Measurements from ENCODE around the gene ERICH6B.

The ERICH6B gene

DNA sequence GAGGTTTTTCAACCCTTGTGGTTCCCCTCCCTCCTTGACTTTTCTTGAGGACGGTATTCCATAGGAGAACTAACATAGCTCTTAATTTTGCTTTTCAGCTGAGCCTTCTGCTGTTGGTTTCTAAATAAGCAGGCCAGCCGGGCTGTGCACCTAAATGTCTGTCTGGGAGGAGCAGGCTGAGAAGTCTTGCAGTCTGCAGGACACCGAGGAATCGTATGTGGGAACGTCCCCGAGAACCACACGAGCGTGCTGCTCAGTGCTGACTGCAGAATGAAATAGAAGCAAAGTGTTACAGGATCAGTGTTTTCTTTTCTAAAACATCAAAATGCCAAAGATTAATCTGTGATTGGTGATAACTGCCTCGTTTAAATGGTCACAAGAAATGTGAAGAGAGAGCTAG is 80.9 kb downstream of the ERICH6B start:
- H3K4me3 ChIP-seq (ENCODE audit: low read depth in 1 of 2, low read length in 2 of 2) = no peak overlapping the region
- no peaks in the 10 kb centered on the region for H3K9me3 ChIP-seq (ENCODE audit: control insufficient read depth in 1 of 2, low read length in 2 of 2)
- peaks cover 36 to 59% of the 10 kb centered on the region in 2 donors for H3K36me3 ChIP-seq (ENCODE audit: control insufficient read depth in 1 of 2, insufficient read depth in 2 of 2, low read length in 2 of 2)
- H3K27ac ChIP-seq (ENCODE audit: low read depth, low read length) = no peak overlapping the region
- no peak overlapping the region for H3K9ac ChIP-seq (ENCODE audit: low read depth in 1 of 2, low read length in 2 of 2)
- no peaks in the 10 kb centered on the region for H3K4me1 ChIP-seq (ENCODE audit: control insufficient read depth in 1 of 2, insufficient read depth in 2 of 2, low read length in 2 of 2)
- H3K27me3 ChIP-seq (ENCODE audit: control insufficient read depth in 1 of 2, insufficient read depth in 2 of 2, low read length in 2 of 2) = no peaks in the 10 kb centered on the region

DNA sequence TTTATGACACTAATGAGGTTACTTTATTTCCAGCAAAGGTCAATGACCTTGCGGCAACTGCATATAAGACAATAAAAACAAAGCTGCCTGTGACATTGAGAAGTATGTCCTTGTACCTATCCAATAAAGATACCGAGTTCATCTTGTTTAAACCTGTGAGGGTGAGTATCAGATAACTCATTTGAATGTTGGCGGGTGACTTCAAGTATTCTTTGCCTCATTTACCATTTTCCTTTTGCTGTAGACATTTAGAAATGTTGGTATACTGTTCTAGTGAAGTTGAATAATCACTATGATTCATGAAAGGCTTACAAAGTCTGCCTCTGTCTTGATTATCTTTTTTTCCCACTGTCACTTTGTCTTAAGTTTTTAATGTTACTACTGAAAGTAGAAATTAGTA is 85.8 kb downstream of the ERICH6B start:
- H3K9me3 ChIP-seq (ENCODE audit: control insufficient read depth in 1 of 2, low read length in 2 of 2) = no peaks in the 10 kb centered on the region
- H3K27ac ChIP-seq (ENCODE audit: low read depth, low read length) = no peak overlapping the region
- H3K9ac ChIP-seq (ENCODE audit: low read depth in 1 of 2, low read length in 2 of 2) = no peak overlapping the region
- H3K27me3 ChIP-seq (ENCODE audit: control insufficient read depth in 1 of 2, insufficient read depth in 2 of 2, low read length in 2 of 2) = no peaks in the 10 kb centered on the region
- peaks cover 0 to 4% of the 10 kb centered on the region in 2 donors for H3K4me1 ChIP-seq (ENCODE audit: control insufficient read depth in 1 of 2, insufficient read depth in 2 of 2, low read length in 2 of 2)
- no peak overlapping the region for H3K4me3 ChIP-seq (ENCODE audit: low read depth in 1 of 2, low read length in 2 of 2)
- peaks cover 41 to 57% of the 10 kb centered on the region in 2 donors for H3K36me3 ChIP-seq (ENCODE audit: control insufficient read depth in 1 of 2, insufficient read depth in 2 of 2, low read length in 2 of 2)

GRCh38 chr13:45527699-45528462 is 87.7 kb downstream of the ERICH6B start:
- peaks cover 0 to 4% of the 10 kb centered on the region in 2 donors for H3K4me1 ChIP-seq (ENCODE audit: control insufficient read depth in 1 of 2, insufficient read depth in 2 of 2, low read length in 2 of 2)
- H3K27me3 ChIP-seq (ENCODE audit: control insufficient read depth in 1 of 2, insufficient read depth in 2 of 2, low read length in 2 of 2) = no peaks in the 10 kb centered on the region
- no peaks in the 10 kb centered on the region for H3K9me3 ChIP-seq (ENCODE audit: control insufficient read depth in 1 of 2, low read length in 2 of 2)
- H3K36me3 ChIP-seq (ENCODE audit: control insufficient read depth in 1 of 2, insufficient read depth in 2 of 2, low read length in 2 of 2) = peaks cover 30 to 54% of the 10 kb centered on the region in 2 donors
- H3K4me3 ChIP-seq (ENCODE audit: low read depth in 1 of 2, low read length in 2 of 2) = no peak overlapping the region
- no peak overlapping the region for H3K9ac ChIP-seq (ENCODE audit: low read depth in 1 of 2, low read length in 2 of 2)
- H3K27ac ChIP-seq (ENCODE audit: low read depth, low read length) = no peak overlapping the region

- H3K9me3 ChIP-seq (ENCODE audit: control insufficient read depth in 1 of 2, low read length in 2 of 2) = no peaks in the 10 kb centered on the region
Measured at GRCh38 chr13:45522571-45522970, 93.0 kb downstream of the ERICH6B start.

DNA sequence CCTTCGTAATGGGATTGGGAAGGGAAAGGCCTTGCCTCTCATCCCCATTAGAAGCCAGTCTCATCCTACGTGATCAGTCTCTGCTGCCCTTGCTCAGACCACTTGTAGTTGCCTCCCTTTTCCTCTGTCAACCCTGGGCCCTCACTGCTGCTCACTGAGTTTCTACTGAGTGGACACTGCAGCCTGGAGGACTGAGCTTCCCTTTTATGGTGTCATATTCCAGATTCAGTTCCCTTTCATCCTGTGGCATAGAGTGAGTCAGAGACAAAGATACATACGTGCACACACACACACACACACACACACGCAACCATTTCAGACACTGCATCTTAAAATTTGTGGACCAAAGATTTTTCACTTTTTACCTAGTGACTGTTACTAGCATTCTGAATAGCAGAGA is 94.2 kb downstream of the ERICH6B start:
- Histone ChIP-seq H3K27ac (ENCODE audit: low read depth, low read length) (no peak overlapping the region), H3K36me3 (ENCODE audit: control insufficient read depth in 1 of 2, insufficient read depth in 2 of 2, low read length in 2 of 2) (peaks cover 49 to 77% of the 10 kb centered on the region in 2 donors), H3K9ac (ENCODE audit: low read depth in 1 of 2, low read length in 2 of 2) (no peak overlapping the region), H3K27me3 (ENCODE audit: control insufficient read depth in 1 of 2, insufficient read depth in 2 of 2, low read length in 2 of 2) (no peaks in the 10 kb centered on the region), H3K9me3 (ENCODE audit: control insufficient read depth in 1 of 2, low read length in 2 of 2) (no peaks in the 10 kb centered on the region), H3K4me3 (ENCODE audit: low read depth in 1 of 2, low read length in 2 of 2) (no peak overlapping the region), H3K4me1 (ENCODE audit: control insufficient read depth in 1 of 2, insufficient read depth in 2 of 2, low read length in 2 of 2) (no peaks in the 10 kb centered on the region)

More at GRCh38 chr13:45522571-45522970, 93.0 kb downstream of the ERICH6B start:
- no peak overlapping the region for H3K9ac ChIP-seq (ENCODE audit: low read depth in 1 of 2, low read length in 2 of 2)
- H3K36me3 ChIP-seq (ENCODE audit: control insufficient read depth in 1 of 2, insufficient read depth in 2 of 2, low read length in 2 of 2) = peaks cover 52 to 71% of the 10 kb centered on the region in 2 donors
- H3K4me3 ChIP-seq (ENCODE audit: low read depth in 1 of 2, low read length in 2 of 2) = no peak overlapping the region
- H3K27me3 ChIP-seq (ENCODE audit: control insufficient read depth in 1 of 2, insufficient read depth in 2 of 2, low read length in 2 of 2) = no peaks in the 10 kb centered on the region
- peaks cover 0 to 2% of the 10 kb centered on the region in 2 donors for H3K4me1 ChIP-seq (ENCODE audit: control insufficient read depth in 1 of 2, insufficient read depth in 2 of 2, low read length in 2 of 2)
- H3K27ac ChIP-seq (ENCODE audit: low read depth, low read length) = no peak overlapping the region

DNA sequence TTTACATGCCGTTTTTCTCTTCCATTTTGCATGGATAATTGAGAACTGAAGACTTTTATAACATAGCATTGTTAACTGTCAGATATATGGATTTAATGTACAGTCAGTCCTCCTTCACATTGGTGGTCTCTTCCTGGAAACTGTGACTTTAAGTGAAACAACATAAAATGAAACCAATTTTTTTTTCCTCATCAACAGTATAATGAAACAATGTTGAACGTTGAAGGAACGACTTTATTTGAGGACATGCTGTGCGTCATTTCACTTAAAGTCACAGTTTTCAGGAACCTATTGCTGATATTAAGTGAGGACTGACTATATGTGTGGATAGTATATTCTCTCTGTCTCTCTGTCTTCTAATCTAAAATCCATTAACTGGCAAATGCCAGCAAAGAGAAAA is 96.0 kb downstream of the ERICH6B start:
- Histone ChIP-seq H3K27ac (ENCODE audit: low read depth, low read length) (no peak overlapping the region), H3K9me3 (ENCODE audit: control insufficient read depth in 1 of 2, low read length in 2 of 2) (no peaks in the 10 kb centered on the region), H3K4me3 (ENCODE audit: low read depth in 1 of 2, low read length in 2 of 2) (no peak overlapping the region), H3K36me3 (ENCODE audit: control insufficient read depth in 1 of 2, insufficient read depth in 2 of 2, low read length in 2 of 2) (peaks cover 47 to 83% of the 10 kb centered on the region in 2 donors), H3K4me1 (ENCODE audit: control insufficient read depth in 1 of 2, insufficient read depth in 2 of 2, low read length in 2 of 2) (no peaks in the 10 kb centered on the region), H3K27me3 (ENCODE audit: control insufficient read depth in 1 of 2, insufficient read depth in 2 of 2, low read length in 2 of 2) (no peaks in the 10 kb centered on the region), H3K9ac (ENCODE audit: low read depth in 1 of 2, low read length in 2 of 2) (no peak overlapping the region)

DNA sequence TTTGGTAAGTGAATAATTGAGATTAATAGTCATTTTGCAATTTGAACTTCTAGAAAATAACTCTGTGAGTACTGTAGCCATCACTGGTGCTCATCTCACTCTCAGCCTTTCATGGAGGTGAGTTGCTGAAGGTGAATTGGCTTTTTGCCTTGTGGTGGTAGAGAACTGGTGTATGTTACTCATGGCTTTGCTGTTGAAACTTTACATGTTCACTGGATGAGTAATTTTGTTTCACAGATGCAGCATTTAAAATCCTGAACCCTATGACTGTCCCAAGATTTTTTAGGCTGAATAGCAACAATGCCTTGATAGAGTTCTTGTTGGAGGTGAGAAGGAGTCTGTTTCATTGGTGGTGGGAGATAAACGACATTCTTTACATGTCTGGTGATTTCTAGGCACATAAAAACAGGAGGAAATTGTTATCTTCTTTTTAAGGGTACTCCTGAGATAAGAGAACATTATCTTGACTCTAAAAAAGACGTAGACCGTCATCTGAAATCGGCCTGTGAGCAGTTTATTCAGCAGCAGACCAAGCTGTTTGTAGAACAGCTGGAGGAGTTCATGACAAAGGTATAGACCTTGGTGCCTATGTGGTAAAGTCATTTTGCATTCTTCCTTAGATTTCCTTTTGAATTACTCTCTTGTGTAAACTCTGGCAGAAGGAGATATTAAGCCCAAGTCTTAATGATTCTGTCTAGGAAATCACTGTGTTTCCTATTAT is 96.9 kb downstream of the ERICH6B start:
- no peak overlapping the region for H3K4me3 ChIP-seq (ENCODE audit: low read depth in 1 of 2, low read length in 2 of 2)
- no peak overlapping the region for H3K9ac ChIP-seq (ENCODE audit: low read depth in 1 of 2, low read length in 2 of 2)
- H3K4me1 ChIP-seq (ENCODE audit: control insufficient read depth in 1 of 2, insufficient read depth in 2 of 2, low read length in 2 of 2) = no peaks in the 10 kb centered on the region
- no peaks in the 10 kb centered on the region for H3K27me3 ChIP-seq (ENCODE audit: control insufficient read depth in 1 of 2, insufficient read depth in 2 of 2, low read length in 2 of 2)
- no peaks in the 10 kb centered on the region for H3K9me3 ChIP-seq (ENCODE audit: control insufficient read depth in 1 of 2, low read length in 2 of 2)
- peaks cover 47 to 81% of the 10 kb centered on the region in 2 donors for H3K36me3 ChIP-seq (ENCODE audit: control insufficient read depth in 1 of 2, insufficient read depth in 2 of 2, low read length in 2 of 2)
- no peak overlapping the region for H3K27ac ChIP-seq (ENCODE audit: low read depth, low read length)

DNA sequence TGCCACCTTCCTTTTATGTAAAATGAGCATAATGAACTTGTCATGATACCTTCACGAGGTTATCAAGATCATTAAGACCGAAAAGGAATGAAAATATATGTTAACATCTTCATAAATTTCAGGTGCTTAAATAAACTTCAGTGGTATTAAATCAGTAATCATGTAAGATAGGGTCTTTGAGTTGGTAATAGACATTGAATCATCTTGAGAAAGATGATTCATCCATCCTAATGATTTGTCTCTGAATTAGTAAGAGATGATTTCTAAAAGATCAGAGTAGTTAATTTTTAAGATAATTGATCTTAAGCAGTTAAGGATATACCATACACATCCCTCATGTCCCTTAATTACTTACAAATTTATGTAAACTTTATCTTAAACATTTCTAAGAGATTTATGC is 98.8 kb downstream of the ERICH6B start:
- no peak overlapping the region for H3K9ac ChIP-seq (ENCODE audit: low read depth in 1 of 2, low read length in 2 of 2)
- no peaks in the 10 kb centered on the region for H3K9me3 ChIP-seq (ENCODE audit: control insufficient read depth in 1 of 2, low read length in 2 of 2)
- H3K4me3 ChIP-seq (ENCODE audit: low read depth in 1 of 2, low read length in 2 of 2) = no peak overlapping the region
- H3K27ac ChIP-seq (ENCODE audit: low read depth, low read length) = no peak overlapping the region
- peaks cover 38 to 82% of the 10 kb centered on the region in 2 donors for H3K36me3 ChIP-seq (ENCODE audit: control insufficient read depth in 1 of 2, insufficient read depth in 2 of 2, low read length in 2 of 2)
- no peaks in the 10 kb centered on the region for H3K27me3 ChIP-seq (ENCODE audit: control insufficient read depth in 1 of 2, insufficient read depth in 2 of 2, low read length in 2 of 2)
- H3K4me1 ChIP-seq (ENCODE audit: control insufficient read depth in 1 of 2, insufficient read depth in 2 of 2, low read length in 2 of 2) = no peaks in the 10 kb centered on the region

DNA sequence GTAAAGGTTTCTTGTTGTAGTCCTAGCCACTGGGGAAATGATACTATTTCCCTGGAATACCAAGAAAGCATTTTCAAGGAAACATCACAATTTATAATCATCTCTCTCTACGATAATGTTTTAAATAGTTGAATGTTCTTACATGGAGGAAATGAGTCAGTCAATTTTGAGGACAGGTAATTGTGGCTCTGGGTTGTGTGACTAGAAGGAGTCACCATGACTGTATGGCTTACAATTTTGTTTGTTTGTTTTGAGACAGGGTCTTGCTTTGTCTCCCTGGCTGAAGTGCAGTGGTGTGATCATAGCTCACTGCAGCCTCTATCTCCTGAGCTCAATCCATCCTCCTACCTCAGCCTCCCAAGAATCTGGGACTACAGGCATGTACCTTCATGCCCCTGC is 103.4 kb downstream of the ERICH6B start:
- H3K9ac ChIP-seq (ENCODE audit: low read depth in 1 of 2, low read length in 2 of 2) = no peak overlapping the region
- H3K27me3 ChIP-seq (ENCODE audit: control insufficient read depth in 1 of 2, insufficient read depth in 2 of 2, low read length in 2 of 2) = no peaks in the 10 kb centered on the region
- no peak overlapping the region for H3K27ac ChIP-seq (ENCODE audit: low read depth, low read length)
- no peaks in the 10 kb centered on the region for H3K9me3 ChIP-seq (ENCODE audit: control insufficient read depth in 1 of 2, low read length in 2 of 2)
- no peaks in the 10 kb centered on the region for H3K4me1 ChIP-seq (ENCODE audit: control insufficient read depth in 1 of 2, insufficient read depth in 2 of 2, low read length in 2 of 2)
- peaks cover 19 to 70% of the 10 kb centered on the region in 2 donors for H3K36me3 ChIP-seq (ENCODE audit: control insufficient read depth in 1 of 2, insufficient read depth in 2 of 2, low read length in 2 of 2)
- no peak overlapping the region for H3K4me3 ChIP-seq (ENCODE audit: low read depth in 1 of 2, low read length in 2 of 2)

- H3K4me1 ChIP-seq (ENCODE audit: control insufficient read depth in 1 of 2, insufficient read depth in 2 of 2, low read length in 2 of 2) = no peaks in the 10 kb centered on the region
- no peak overlapping the region for H3K27ac ChIP-seq (ENCODE audit: low read depth, low read length)
- H3K9ac ChIP-seq (ENCODE audit: low read depth in 1 of 2, low read length in 2 of 2) = no peak overlapping the region
- no peaks in the 10 kb centered on the region for H3K27me3 ChIP-seq (ENCODE audit: control insufficient read depth in 1 of 2, insufficient read depth in 2 of 2, low read length in 2 of 2)
- H3K4me3 ChIP-seq (ENCODE audit: low read depth in 1 of 2, low read length in 2 of 2) = no peak overlapping the region
- H3K36me3 ChIP-seq (ENCODE audit: control insufficient read depth in 1 of 2, insufficient read depth in 2 of 2, low read length in 2 of 2) = peaks cover 17 to 69% of the 10 kb centered on the region in 2 donors
- no peaks in the 10 kb centered on the region for H3K9me3 ChIP-seq (ENCODE audit: control insufficient read depth in 1 of 2, low read length in 2 of 2)
Measured at GRCh38 chr13:45511310-45512097, 104.0 kb downstream of the ERICH6B start.
